Calu3 (cell line): Measurements from ENCODE around the gene PSMB5. TPM values are rescaled to one million over a fixed set of nuclear protein-coding genes. Genes with fewer than 3 reads are reported as not detected.

ENCODE experiments used
- BruUV-seq: library from RNA; stranded (reverse); fragments of 400-500 nt; replicated peaks from 2 replicates; lab custom pipeline; 2021; lab: Mats Ljungman, UMichigan
- CTCF ChIA-PET: fragments of 300-600 bp; sonication (Branson Sonifier 250); formaldehyde crosslinking; loops from one replicate; lab custom pipeline; 2022; ENCODE audit warnings: antibody characterized with exemption; lab: Charles Lee
- DNase-seq: peaks from one replicate; pipeline ENCODE4 v3.0.0; 2022
- H3K27ac Mint-ChIP-seq: one replicate; pipeline ENCODE4 v1.8.0; 2022; ENCODE audit warnings: mixed read lengths; ENCODE audit not compliant: unreplicated experiment
- H3K27me3 Mint-ChIP-seq: one replicate; pipeline ENCODE4 v1.8.0; 2022; ENCODE audit warnings: mixed read lengths; ENCODE audit not compliant: unreplicated experiment
- H3K36me3 Mint-ChIP-seq: one replicate; pipeline ENCODE4 v1.8.0; 2022; ENCODE audit warnings: mild to moderate bottlenecking, moderate library complexity, mixed read lengths; ENCODE audit not compliant: insufficient read depth, unreplicated experiment
- H3K4me1 Mint-ChIP-seq: one replicate; pipeline ENCODE4 v1.8.0; 2022; ENCODE audit warnings: mild to moderate bottlenecking, low read depth, mixed read lengths; ENCODE audit not compliant: unreplicated experiment
- H3K4me3 Mint-ChIP-seq: one replicate; pipeline ENCODE4 v1.8.0; 2022; ENCODE audit warnings: mild to moderate bottlenecking, low read depth, moderate library complexity, mixed read lengths; ENCODE audit not compliant: unreplicated experiment
- H3K9me3 Mint-ChIP-seq: one replicate; pipeline ENCODE4 v1.8.0; 2022; ENCODE audit warnings: low read depth, mixed read lengths; ENCODE audit not compliant: unreplicated experiment
- CTCF ChIP-seq: fragments of 200-600 bp; IDR thresholded peaks from one replicate; pipeline ENCODE4 v1.8.0; 2022; ENCODE audit warnings: antibody characterized with exemption; ENCODE audit not compliant: unreplicated experiment
- intact Hi-C: fragments of 100-400 bp; cut with micrococcal nuclease; formaldehyde crosslinking; loops from one replicate; pipeline ENCODE4 v1.10.0; 2022; ENCODE audit not compliant: unreplicated experiment
- total RNA-seq: library from RNA; stranded (reverse); gene quantifications from 2 replicates; pipeline ENCODE4 v1.2.3, GENCODE V29; 2022

The PSMB5 gene
- total RNA-seq, 1 experiment from 2014 or later, result 121 TPM

GRCh38 chr14:22981090-22981875, 53.4 kb downstream of the PSMB5 start:
- H3K36me3 Mint-ChIP-seq, result peaks cover 40% of the 10 kb centered on the region
- intact Hi-C loops, result loop anchor here (5.0 kb wide), 1 partner anchor 424 kb away; no protein-coding TSS in a partner anchor
- peaks cover 40% of the 10 kb centered on the region for H3K4me1 Mint-ChIP-seq
- peak; percentile 40 for DNase-seq
- no peaks in the 10 kb centered on the region for H3K9me3 Mint-ChIP-seq
- CTCF ChIA-PET, result interaction anchor here (0.8 to 2.6 kb wide), 5 partner anchors 8 to 81 kb away, joined by 3 to 10 read pairs (median 7); partner anchors contain the start of gene PRMT5
- no peak overlapping the region for H3K27ac Mint-ChIP-seq
- TF ChIP-seq CTCF, result no peak
- BruUV-seq, result no TSS peak
- H3K4me3 Mint-ChIP-seq, result no peak overlapping the region
- H3K27me3 Mint-ChIP-seq, result no peaks in the 10 kb centered on the region

GRCh38 chr14:22980672-22981089, 54.0 kb downstream of the PSMB5 start:
- peak; percentile 64 for DNase-seq
- H3K27me3 Mint-ChIP-seq, result no peaks in the 10 kb centered on the region
- CTCF ChIA-PET, result interaction anchor here (2.3 kb wide), 1 partner anchor 81 kb away, joined by 7 read pairs; no protein-coding TSS in a partner anchor

GRCh38 chr14:22979748-22980392, 54.8 kb downstream of the PSMB5 start:
- no peak for TF ChIP-seq CTCF
- H3K4me1 Mint-ChIP-seq, result peaks cover 48% of the 10 kb centered on the region
- H3K27me3 Mint-ChIP-seq, result no peaks in the 10 kb centered on the region
- intact Hi-C loops, result loop anchor here (5.0 kb wide), 1 partner anchor 423 kb away; no protein-coding TSS in a partner anchor
- H3K9me3 Mint-ChIP-seq, result no peaks in the 10 kb centered on the region
- H3K36me3 Mint-ChIP-seq, result peaks cover 35% of the 10 kb centered on the region
- CTCF ChIA-PET, result no interaction called here
- peak overlapping the region; percentile 37 for H3K27ac Mint-ChIP-seq
- H3K4me3 Mint-ChIP-seq, result no peak overlapping the region
- BruUV-seq, result TSS peak; percentile 52
- DNase-seq, result no peak

More at GRCh38 chr14:22980672-22981089, 54.0 kb downstream of the PSMB5 start:
- H3K4me3 Mint-ChIP-seq, result no peak overlapping the region
- TF ChIP-seq CTCF, result no peak
- peaks cover 40% of the 10 kb centered on the region for H3K36me3 Mint-ChIP-seq
- peaks cover 43% of the 10 kb centered on the region for H3K4me1 Mint-ChIP-seq
- H3K9me3 Mint-ChIP-seq, result no peaks in the 10 kb centered on the region
- intact Hi-C loops, result loop anchor here (5.0 kb wide), 1 partner anchor 423 kb away; no protein-coding TSS in a partner anchor
- BruUV-seq, result no TSS peak
- no peak overlapping the region for H3K27ac Mint-ChIP-seq

GRCh38 chr14:22978981-22979671, 55.6 kb downstream of the PSMB5 start:
- no peak for DNase-seq

More at GRCh38 chr14:22978981-22979671, 55.6 kb downstream of the PSMB5 start:
- Mint-ChIP-seq H3K27ac (peak overlapping the region; percentile 37), H3K4me1 (peaks cover 55% of the 10 kb centered on the region), H3K36me3 (peaks cover 35% of the 10 kb centered on the region), H3K9me3 (no peaks in the 10 kb centered on the region), H3K27me3 (no peaks in the 10 kb centered on the region), H3K4me3 (no peak overlapping the region)
- no peak for TF ChIP-seq CTCF
- CTCF ChIA-PET, result no interaction called here
- BruUV-seq, result no TSS peak
- intact Hi-C loops, result no loop called here
